ENCODE data around the gene CATSPERZ.
"Not testable (repeated sequence)": the region's sequence is repeated elsewhere in the genome, so short reads cannot be mapped to it uniquely, and the experiment has no call there.

CATSPERZ gene

DNA sequence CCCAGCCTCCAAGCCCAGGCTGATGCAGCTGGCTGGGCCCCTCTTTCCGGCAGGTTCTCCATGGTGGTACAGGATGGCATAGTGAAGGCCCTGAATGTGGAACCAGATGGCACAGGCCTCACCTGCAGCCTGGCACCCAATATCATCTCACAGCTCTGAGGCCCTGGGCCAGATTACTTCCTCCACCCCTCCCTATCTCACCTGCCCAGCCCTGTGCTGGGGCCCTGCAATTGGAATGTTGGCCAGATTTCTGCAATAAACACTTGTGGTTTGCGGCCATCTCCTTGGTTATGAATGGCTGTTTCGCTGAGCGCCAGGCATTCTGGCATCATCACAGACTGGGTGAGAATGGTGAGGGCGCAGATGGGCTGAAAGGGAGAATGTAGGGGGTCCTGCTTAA is 21.4 kb downstream of the CATSPERZ start:
- Mint-ChIP-seq H3K4me3 (no peak overlapping the region), H3K9me3 (no peaks in the 10 kb centered on the region), H3K27ac (no peak overlapping the region), H3K4me1 (peaks cover 24 to 42% of the 10 kb centered on the region in 2 donors), H3K27me3 (no peaks in the 10 kb centered on the region), H3K36me3 (peaks cover 47 to 49% of the 10 kb centered on the region in 2 donors)
- DNase-seq (no peak), ATAC-seq (replicated peaks) (no peak)

DNA sequence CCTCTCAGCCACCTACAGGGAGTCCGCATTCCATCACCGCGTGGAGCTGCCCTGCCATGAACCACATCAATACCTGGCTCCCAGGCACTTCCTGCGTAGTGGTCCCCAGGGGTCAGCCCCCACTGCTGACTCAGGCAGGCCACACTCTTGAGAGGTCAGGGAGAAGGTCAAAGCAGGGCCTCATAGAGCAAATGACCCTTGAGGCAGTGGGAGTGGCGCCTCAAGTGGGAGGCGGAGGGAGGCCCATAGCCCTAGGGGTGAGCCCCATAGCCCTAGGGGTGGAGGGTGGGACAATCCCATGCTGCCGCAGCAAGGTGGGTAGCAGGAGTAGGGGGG is 22.7 kb downstream of the CATSPERZ start:
- no peak for DNase-seq
- Mint-ChIP-seq H3K27me3 (no peaks in the 10 kb centered on the region), H3K4me1 (peaks cover 18 to 30% of the 10 kb centered on the region in 2 donors), H3K27ac (no peak overlapping the region), H3K9me3 (peaks cover 0 to 2% of the 10 kb centered on the region in 2 donors), H3K36me3 (peaks cover 37 to 41% of the 10 kb centered on the region in 2 donors), H3K4me3 (no peak overlapping the region)
- ATAC-seq (replicated peaks) = no peak

DNA sequence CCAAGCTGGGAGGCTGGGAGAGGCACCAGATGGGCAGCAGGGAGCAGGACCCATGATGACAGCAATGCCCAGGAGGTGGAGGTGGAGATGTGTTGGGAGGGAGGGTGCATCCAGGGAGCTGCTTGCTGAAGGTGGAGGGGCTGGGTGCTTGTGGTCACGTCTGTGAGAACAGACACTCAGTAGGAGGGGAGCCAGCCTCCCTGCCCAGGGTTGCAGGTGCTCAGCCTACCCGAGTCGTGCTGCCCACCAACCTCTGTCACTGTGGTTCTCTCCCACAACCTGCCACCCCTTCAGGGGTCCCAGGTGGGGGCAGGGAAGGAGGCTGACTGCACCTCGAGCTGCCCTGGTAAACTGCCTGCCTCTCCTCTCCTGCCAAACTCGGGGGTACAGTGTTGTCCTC is 23.2 kb downstream of the CATSPERZ start:
- ATAC-seq (replicated peaks) (no peak), DNase-seq (no peak)
- H3K4me3 Mint-ChIP-seq = no peak overlapping the region
- H3K27me3 Mint-ChIP-seq = no peaks in the 10 kb centered on the region
- H3K27ac Mint-ChIP-seq = no peak overlapping the region
- H3K9me3 Mint-ChIP-seq = peaks cover 0 to 2% of the 10 kb centered on the region in 2 donors
- peaks cover 16 to 25% of the 10 kb centered on the region in 2 donors for H3K4me1 Mint-ChIP-seq
- peaks cover 33 to 41% of the 10 kb centered on the region in 2 donors for H3K36me3 Mint-ChIP-seq

DNA sequence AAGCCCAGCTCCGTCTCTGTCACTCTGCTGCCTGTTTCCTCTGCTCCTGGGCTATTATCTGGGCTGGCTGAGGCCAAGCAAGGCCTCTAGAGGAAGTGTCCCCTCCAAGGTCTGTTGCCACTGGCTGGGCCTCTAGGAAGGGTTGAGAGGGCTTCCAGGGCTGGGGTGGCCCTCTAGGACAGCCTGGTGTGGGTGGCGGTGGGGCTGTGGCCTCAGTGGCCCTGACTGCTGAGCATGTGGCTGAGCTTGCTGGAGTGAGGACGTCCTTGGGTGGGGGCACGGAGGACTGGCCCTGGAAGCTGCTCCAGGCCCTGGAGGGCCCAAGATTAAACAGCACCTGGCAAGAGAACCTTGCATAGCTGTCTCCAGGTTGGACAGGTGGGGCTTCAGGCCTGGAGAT is 23.8 kb downstream of the CATSPERZ start:
- not testable (repeated sequence) for H3K27ac Mint-ChIP-seq; H3K27me3 Mint-ChIP-seq; ATAC-seq (replicated peaks); DNase-seq; H3K9me3 Mint-ChIP-seq; H3K4me3 Mint-ChIP-seq
- Mint-ChIP-seq H3K4me1 (peaks cover 15 to 20% of the 10 kb centered on the region in 2 donors), H3K36me3 (peaks cover 32 to 38% of the 10 kb centered on the region in 2 donors)

DNA sequence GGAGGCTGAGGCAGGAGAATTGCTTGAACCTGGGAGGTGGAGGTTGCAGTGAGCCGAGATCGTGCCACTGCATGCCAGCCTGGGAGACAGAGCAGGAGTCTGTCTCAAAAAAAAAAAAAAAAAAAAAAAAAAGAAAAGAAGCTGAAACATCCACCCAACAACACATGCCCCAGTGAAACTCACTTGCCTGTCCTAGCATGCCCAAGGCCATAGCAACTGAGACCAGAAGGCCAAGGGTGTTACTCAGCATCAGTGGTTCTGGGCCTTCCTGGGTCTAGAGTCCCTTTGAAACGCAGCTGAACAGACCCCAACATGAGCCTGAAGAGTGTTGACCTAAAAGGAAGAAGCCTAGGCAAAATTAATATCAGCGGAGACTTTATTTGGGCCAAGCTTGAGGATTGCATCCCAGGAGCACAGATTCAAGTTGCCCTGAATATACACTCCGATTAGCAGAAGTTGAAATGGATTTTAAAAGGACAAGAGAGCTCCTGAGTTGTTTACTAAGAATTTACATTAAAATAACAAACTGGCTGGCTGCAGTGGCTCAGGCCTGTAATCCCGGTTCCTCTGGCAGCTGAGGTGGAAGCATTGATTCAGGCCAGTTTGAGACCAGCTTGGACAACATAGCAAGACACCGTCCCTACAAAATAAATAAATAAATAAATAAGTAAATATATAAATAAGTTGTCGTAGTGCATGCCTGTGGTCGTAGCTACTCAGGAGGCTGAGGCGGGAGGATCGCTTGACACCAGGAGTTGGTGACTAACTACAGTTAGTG is 24.7 kb downstream of the CATSPERZ start:
- ATAC-seq (replicated peaks) (no peak), DNase-seq (no peak)
- H3K27ac Mint-ChIP-seq = no peak overlapping the region
- H3K4me1 Mint-ChIP-seq = peaks cover 9 to 11% of the 10 kb centered on the region in 2 donors
- H3K4me3 Mint-ChIP-seq = no peak overlapping the region
- H3K27me3 Mint-ChIP-seq = no peaks in the 10 kb centered on the region
- peaks cover 0 to 2% of the 10 kb centered on the region in 2 donors for H3K9me3 Mint-ChIP-seq
- H3K36me3 Mint-ChIP-seq = peaks cover 24 to 30% of the 10 kb centered on the region in 2 donors

DNA sequence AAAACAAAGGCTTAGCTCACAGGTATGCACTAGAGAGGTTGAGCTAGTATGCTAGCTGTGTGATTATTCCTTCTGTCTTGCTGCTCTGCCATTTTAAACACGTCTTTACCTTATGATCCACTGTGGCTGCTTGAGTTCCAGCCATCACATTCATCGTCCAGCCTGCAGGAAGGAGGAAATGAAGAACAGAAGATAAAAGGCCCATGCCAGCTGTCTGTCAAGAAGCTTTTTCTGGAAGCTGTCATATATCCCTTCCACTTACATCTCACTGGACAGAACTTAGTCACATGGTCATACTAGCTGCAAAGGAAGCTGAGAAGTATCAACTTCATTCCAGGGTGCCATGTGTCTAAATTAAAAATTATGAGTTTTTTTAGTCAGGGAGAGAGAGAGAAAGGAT is 27.2 kb downstream of the CATSPERZ start:
- no peak overlapping the region for H3K27ac Mint-ChIP-seq
- no peak for ATAC-seq (replicated peaks)
- H3K36me3 Mint-ChIP-seq = peaks cover 4 to 5% of the 10 kb centered on the region in 2 donors
- no peak overlapping the region for H3K4me3 Mint-ChIP-seq
- no peak for DNase-seq
- no peaks in the 10 kb centered on the region for H3K27me3 Mint-ChIP-seq
- peaks cover 0 to 2% of the 10 kb centered on the region in 2 donors for H3K9me3 Mint-ChIP-seq
- peaks cover 10 to 18% of the 10 kb centered on the region in 2 donors for H3K4me1 Mint-ChIP-seq

DNA sequence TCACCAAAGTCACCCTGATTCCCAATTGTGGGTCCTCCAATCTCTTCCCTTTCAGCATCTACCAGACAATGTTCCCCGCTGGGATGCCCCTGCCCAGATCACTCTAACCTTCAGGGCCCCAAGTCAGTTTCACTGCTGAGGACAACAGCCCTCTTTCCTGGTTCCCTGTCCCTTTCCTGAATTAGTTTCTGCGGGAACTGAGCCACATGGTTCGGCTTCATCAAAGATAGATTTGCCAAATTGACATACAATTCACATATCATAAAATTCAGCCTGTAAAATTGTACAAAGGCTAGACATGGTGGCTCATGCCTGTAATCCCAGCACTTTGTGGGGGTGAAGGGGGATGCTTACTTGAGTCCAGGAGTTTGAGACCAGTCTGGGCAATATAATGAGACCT is 27.8 kb downstream of the CATSPERZ start:
- H3K9me3 Mint-ChIP-seq = peaks cover 0 to 2% of the 10 kb centered on the region in 2 donors
- no peaks in the 10 kb centered on the region for H3K27me3 Mint-ChIP-seq
- ATAC-seq (replicated peaks) (no peak), DNase-seq (no peak)
- peaks cover 10 to 18% of the 10 kb centered on the region in 2 donors for H3K4me1 Mint-ChIP-seq
- no peak overlapping the region for H3K27ac Mint-ChIP-seq
- peaks cover 2 to 4% of the 10 kb centered on the region in 2 donors for H3K36me3 Mint-ChIP-seq
- H3K4me3 Mint-ChIP-seq = no peak overlapping the region

DNA sequence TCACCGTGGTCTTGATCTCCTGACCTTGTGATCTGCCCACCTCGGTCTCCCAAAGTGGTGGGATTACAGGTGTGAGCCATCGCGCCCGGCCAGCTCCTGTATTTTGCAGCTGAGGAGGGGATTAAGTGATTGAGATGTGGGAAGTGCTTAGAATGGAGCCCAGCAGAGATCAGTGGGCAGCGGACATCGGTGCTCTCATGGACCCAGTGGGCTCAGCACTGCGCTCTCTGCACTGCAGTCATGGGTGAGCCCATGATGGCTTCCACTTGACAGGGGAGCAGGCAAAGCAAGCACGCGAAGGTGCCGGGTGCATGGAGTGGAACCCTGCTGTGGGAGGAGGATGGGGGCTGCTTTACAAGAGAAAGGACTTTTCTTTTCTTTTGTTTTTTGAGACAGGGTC is 30.7 kb downstream of the CATSPERZ start:
- Mint-ChIP-seq H3K27me3 (no peaks in the 10 kb centered on the region), H3K27ac (no peak overlapping the region), H3K4me3 (no peak overlapping the region), H3K9me3 (peaks cover 0 to 2% of the 10 kb centered on the region in 2 donors), H3K36me3 (peaks cover 3 to 5% of the 10 kb centered on the region in 2 donors), H3K4me1 (peaks cover 23 to 32% of the 10 kb centered on the region in 2 donors)
- DNase-seq = no peak
- ATAC-seq (replicated peaks) = no peak

DNA sequence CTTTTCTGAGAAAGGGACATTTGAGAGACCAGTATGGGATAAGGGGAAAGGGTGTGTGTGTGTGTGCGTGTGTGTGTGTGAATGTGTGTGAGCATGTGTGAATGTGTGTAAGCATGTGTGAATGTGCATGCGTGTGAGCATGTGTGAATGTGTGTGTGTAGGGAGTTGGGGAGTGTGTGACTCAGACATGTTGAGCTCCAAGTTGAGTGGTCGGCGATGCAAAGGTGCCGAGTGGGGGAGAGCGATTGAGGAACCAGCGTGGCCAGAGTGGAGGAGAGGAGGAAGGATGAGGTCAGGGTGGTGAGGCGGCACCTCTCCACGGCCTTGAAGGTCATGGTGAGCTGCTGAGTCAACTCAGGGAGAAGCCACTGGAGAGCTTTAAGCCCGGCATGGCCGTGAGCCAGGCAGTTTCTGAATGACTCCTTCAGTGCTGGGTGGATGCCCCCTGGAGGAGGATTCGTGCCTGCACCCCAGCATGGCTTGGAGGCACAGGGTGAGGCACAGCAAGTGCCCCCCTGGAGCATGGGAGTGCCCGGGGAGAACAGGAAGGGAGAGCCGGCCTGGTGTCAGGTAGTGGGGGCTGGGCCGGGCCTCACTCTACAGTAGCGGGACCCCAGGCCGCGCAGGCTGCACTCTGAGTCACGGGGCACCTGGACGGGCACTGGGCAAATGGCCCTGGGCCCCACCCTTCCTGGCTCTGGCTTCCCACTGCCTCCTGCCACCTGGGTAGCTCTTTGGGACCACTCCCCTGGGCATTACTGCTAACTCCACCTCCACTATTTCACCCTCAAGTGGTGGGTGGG is 31.6 kb downstream of the CATSPERZ start:
- Mint-ChIP-seq H3K9me3 (peaks cover 0 to 2% of the 10 kb centered on the region in 2 donors), H3K27ac (peak overlapping the region; percentile 25), H3K4me1 (peaks cover 23 to 39% of the 10 kb centered on the region in 2 donors), H3K4me3 (peak overlapping the region; percentile 3 to 4), H3K27me3 (no peaks in the 10 kb centered on the region), H3K36me3 (peaks cover 4 to 5% of the 10 kb centered on the region in 2 donors)
- peak; percentile 79 to 82 for ATAC-seq (replicated peaks)
- DNase-seq = peak; percentile 90

DNA sequence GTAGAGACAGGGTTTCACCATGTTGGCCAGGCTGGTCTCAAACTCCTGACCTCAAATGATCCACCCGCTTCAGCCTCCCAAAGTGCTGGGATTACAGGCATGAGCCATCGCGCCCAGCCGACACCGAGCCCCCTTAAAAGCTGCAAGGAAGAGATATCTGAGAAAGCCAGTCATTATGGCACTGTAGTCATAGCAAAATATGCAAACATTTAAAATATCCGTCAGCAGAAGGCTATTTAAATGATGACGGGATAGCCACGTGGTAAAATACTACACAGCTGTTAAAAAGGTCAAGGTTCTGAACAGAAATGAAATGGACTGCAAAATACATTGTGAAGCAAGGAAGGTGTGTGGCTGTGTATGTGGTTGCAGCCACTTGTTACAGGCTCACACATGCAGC is 33.4 kb downstream of the CATSPERZ start:
- Mint-ChIP-seq H3K4me1 (peaks cover 23 to 39% of the 10 kb centered on the region in 2 donors), H3K27ac (no peak overlapping the region), H3K4me3 (no peak overlapping the region), H3K36me3 (peaks cover 8 to 11% of the 10 kb centered on the region in 2 donors), H3K27me3 (no peaks in the 10 kb centered on the region), H3K9me3 (no peaks in the 10 kb centered on the region)
- DNase-seq = no peak
- ATAC-seq (replicated peaks) = no peak

DNA sequence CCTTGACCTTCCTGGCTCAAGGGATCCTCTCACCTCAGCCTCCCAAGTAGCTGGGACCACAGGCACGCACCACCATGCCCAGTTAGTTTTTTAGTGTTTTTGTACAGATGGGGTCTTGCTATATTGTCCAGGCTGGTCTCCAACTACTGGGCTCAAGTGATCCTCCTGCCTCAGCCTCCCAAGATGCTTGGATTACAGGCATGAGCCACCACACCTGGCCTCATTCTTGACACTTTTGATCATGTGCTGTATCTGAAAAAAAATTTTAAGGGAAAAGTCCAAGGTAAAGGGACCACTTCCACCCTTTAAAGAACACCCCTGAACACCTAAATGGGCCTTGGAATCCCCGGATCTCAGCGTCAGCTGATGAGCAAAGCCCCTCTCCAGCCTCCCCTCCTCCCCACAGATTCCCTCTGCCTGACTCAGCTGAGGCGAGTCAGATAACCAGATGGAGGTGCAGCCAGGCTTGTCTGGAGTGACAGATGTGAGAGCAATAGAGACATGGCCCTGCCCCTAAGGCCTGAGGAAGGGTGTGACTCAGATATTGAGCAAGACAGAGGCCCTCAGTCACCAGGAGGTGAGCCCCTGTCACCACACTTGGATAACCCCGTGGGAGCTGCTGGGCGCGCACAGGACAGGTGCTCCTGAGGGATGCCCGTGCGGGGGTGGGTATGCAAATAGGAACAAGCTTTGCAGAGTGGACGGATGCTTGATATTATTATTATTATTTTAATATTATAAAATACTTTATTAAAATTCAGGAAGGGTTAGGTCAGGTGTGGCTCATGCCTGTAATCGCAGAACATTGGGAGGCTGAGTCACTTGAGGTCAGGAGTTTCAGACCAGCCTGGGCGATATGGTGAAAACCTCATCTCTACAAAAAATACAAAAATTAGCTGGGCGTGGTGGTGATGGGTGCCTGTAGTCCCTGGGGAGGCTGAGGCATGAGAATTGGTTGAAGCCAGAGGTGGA is 34.9 kb downstream of the CATSPERZ start:
- peaks cover 8 to 16% of the 10 kb centered on the region in 2 donors for H3K36me3 Mint-ChIP-seq
- peak; percentile 82 to 83 for ATAC-seq (replicated peaks)

DNA sequence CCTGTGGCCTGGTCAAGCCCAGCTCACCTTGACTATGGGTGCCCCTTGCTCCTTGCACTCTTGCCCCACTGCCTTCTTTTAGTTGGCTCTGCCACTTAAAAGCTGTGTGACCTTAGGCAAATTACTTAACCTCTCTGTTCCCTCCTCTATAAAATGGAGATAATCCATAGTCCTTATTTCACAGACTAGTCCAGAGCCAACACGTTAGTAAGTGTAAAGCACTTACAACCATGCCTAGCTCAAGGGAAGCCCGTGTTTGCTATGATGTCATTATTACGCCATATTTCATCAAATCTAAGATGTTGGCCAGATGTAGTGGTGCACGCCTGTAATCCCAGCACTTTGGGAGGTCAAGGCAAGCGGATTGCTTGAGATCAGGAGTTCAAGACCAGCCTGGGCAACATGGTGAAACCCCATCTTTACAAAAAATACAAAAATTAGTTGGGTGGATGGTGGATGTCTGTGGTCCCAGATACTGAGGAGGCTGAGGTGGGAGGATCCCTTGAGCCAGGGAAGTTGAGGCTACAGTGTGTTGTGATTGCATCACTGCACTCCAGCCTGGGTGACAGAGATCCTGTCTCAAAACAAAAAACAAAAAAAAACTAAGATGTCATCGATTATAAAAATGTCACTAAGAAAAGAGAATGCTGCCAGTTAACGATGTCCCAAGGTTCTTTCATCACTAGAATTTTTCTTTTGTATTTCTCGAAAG is 37.5 kb downstream of the CATSPERZ start:
- no peak for DNase-seq
- Mint-ChIP-seq H3K36me3 (peaks cover 28 to 37% of the 10 kb centered on the region in 2 donors), H3K4me1 (peaks cover 43 to 66% of the 10 kb centered on the region in 2 donors), H3K9me3 (no peaks in the 10 kb centered on the region), H3K27me3 (no peaks in the 10 kb centered on the region), H3K27ac (no peak overlapping the region), H3K4me3 (no peak overlapping the region)
- no peak for ATAC-seq (replicated peaks)

More for the DNA sequence above, 34.9 kb downstream of the CATSPERZ start:
- H3K4me3 Mint-ChIP-seq = peak overlapping the region; percentile 67 to 79
- peak; percentile 82 for DNase-seq
- H3K27me3 Mint-ChIP-seq = no peaks in the 10 kb centered on the region
- no peaks in the 10 kb centered on the region for H3K9me3 Mint-ChIP-seq
- H3K4me1 Mint-ChIP-seq = peaks cover 27 to 52% of the 10 kb centered on the region in 2 donors
- peak overlapping the region; percentile 94 for H3K27ac Mint-ChIP-seq

DNA sequence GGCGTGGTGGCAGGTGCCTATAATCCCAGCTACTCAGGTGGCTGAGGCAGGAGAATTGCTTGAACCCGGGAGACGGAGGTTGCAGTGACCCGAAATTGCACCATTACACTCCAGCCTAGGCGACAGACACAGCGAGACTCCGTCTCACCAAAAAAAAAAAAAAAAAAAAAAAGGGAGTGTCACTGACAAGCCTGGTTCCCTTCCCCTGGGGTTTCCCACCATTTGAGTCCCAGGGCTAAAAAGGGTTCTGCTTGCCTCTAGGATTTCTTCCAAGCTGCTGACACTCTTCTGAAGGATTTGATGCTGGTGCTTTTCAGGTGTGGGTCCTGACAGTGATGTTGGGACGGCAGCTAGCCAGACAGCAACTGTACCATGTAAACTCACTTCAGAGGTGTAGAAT is 38.6 kb downstream of the CATSPERZ start:
- peak overlapping the region; percentile 93 to 99 for H3K4me3 Mint-ChIP-seq
- H3K36me3 Mint-ChIP-seq = peaks cover 31 to 38% of the 10 kb centered on the region in 2 donors
- DNase-seq = no peak
- no peaks in the 10 kb centered on the region for H3K27me3 Mint-ChIP-seq
- no peak for ATAC-seq (replicated peaks)
- H3K27ac Mint-ChIP-seq = peak overlapping the region; percentile 97
- no peaks in the 10 kb centered on the region for H3K9me3 Mint-ChIP-seq
- H3K4me1 Mint-ChIP-seq = peaks cover 42 to 74% of the 10 kb centered on the region in 2 donors

All from stimulated activated naive B cell treated with anti-CD40 and anti-IgM and Interleukin-4, amounts not matched to agents 10 μg/mL and 1 μg/mL and 100 μg/mL, for 72 hours (primary cell).